GM12878 (cell line): ENCODE data around the gene PGLYRP2. TPM values are rescaled to one million over a fixed set of nuclear protein-coding genes. Genes with fewer than 3 reads are reported as not detected.

ENCODE experiments used
- ATAC-seq: fragments of 200-7000 bp; cut with Tn5 transposase; 3 replicates; pipeline ENCODE4 v1.9.1; 2020; ENCODE audit warnings: mild to moderate bottlenecking, moderate library complexity
- BruUV-seq: library from RNA; stranded (reverse); fragments of 400-500 nt; replicated peaks from 2 replicates; lab custom pipeline; 2021; lab: Mats Ljungman, UMichigan
- CTCF ChIA-PET: fragments of 300-600 bp; sonication (Branson Sonifier 250); formaldehyde crosslinking; extraction: SDS; loops from one replicate; lab custom pipeline; 2021; ENCODE audit warnings: inconsistent platforms; lab: Yijun Ruan, JAX
- POLR2A ChIA-PET: fragments of 350-600 bp; formaldehyde crosslinking; extraction: SDS; loops from one replicate; lab custom pipeline; 2021; ENCODE audit warnings: inconsistent platforms; lab: Charles Lee
- RAD21 ChIA-PET: fragments of 300-600 bp; sonication (Branson Sonifier 250); formaldehyde crosslinking; loops from one replicate; lab custom pipeline; 2023; ENCODE audit warnings: antibody characterized with exemption; ENCODE audit not compliant: unreplicated experiment; lab: Charles Lee
- SMC1A ChIA-PET: fragments of 300-600 bp; sonication (Branson Sonifier 250); formaldehyde crosslinking; loops from one replicate; lab custom pipeline; 2023; ENCODE audit not compliant: unreplicated experiment, uncharacterized antibody; lab: Charles Lee
- DNase-seq: peaks from one replicate; pipeline ENCODE4 v3.0.0-alpha.2; 2011; ENCODE audit warnings: low read depth, low spot score
- FAIRE-seq: peaks from 3 replicates; lab custom pipeline; 2011; peaks lifted over from hg19 to GRCh38; lab: Jason Lieb, UNC
- H2AFZ ChIP-seq: 2 replicates; pipeline ENCODE4 v1.6.0; 2011; ENCODE audit warnings: low read depth, low read length, control low read depth; ENCODE audit not compliant: control insufficient read depth
- H3K27ac ChIP-seq: 2 replicates; pipeline ENCODE4 v1.5.1; 2011; ENCODE audit warnings: control low read depth; ENCODE audit not compliant: control insufficient read depth, insufficient read depth
- H3K27me3 ChIP-seq, 2 experiments: replicated peaks in 1 of 2; 2 replicates each; pipeline versions ENCODE4 v1.6.0 to v1.6.1; 2011; ENCODE audit warnings: low read length in 1 of 2; ENCODE audit not compliant: control insufficient read depth in 2 of 2, insufficient read depth in 2 of 2
- H3K36me3 ChIP-seq, 2 experiments: 2 replicates each; pipeline ENCODE4 v1.5.1; 2011; ENCODE audit warnings: low read length in 1 of 2; ENCODE audit not compliant: control insufficient read depth in 2 of 2, insufficient read depth in 2 of 2
- H3K4me1 ChIP-seq: 2 replicates; pipeline ENCODE4 v1.6.1; 2011; ENCODE audit warnings: mild to moderate bottlenecking, low read length, moderate library complexity, mixed read lengths; ENCODE audit not compliant: control insufficient read depth, insufficient read depth
- H3K4me2 ChIP-seq: 2 replicates; pipeline ENCODE4 v1.6.0; 2011; ENCODE audit warnings: control low read depth; ENCODE audit not compliant: control insufficient read depth, insufficient read depth
- H3K4me3 ChIP-seq: fragments of 200-600 bp; sonication (generic); 2 replicates; pipeline ENCODE4 v1.5.1; 2016
- H3K79me2 ChIP-seq: 2 replicates; pipeline ENCODE4 v1.6.0; 2011; ENCODE audit warnings: low read length; ENCODE audit not compliant: control insufficient read depth, insufficient read depth
- H3K9ac ChIP-seq: 2 replicates; pipeline ENCODE4 v1.8.0; 2011; ENCODE audit warnings: low read length, control low read depth, mixed read lengths; ENCODE audit not compliant: control insufficient read depth, insufficient read depth
- H3K9me3 ChIP-seq: replicated peaks from 3 replicates; pipeline ENCODE4 v1.5.1; 2011; ENCODE audit warnings: mild to moderate bottlenecking, low read length; ENCODE audit not compliant: control insufficient read depth, insufficient read depth
- H4K20me1 ChIP-seq: 2 replicates; pipeline ENCODE4 v1.6.0; 2011; ENCODE audit not compliant: control insufficient read depth, insufficient read depth
- ATF7 ChIP-seq: fragments of 450-650 bp; IDR thresholded peaks from 2 replicates; pipeline ENCODE4 v1.6.1; 2016; ENCODE audit warnings: low read depth, mild to moderate bottlenecking
- CBX5 ChIP-seq: sonication (generic); IDR thresholded peaks from 2 replicates; pipeline ENCODE4 v1.6.1; 2016; ENCODE audit warnings: low read depth, moderate library complexity, mild to moderate bottlenecking, inconsistent platforms
- CHD2 ChIP-seq: IDR thresholded peaks from 2 replicates; pipeline ENCODE4 v1.6.1; 2011; ENCODE audit warnings: low read depth, low read length, improper control_type of control experiment, borderline replicate concordance
- ESRRA ChIP-seq: IDR thresholded peaks from 2 replicates; pipeline ENCODE4 v1.6.1; 2012; ENCODE audit warnings: mild to moderate bottlenecking, low read length, improper control_type of control experiment
- ETV6 ChIP-seq, 2 experiments: fragments of 450-650 bp in 1 of 2; IDR thresholded peaks in 1 of 2; conservative IDR thresholded peaks in 1 of 2; 2 replicates each; pipeline ENCODE4 v1.6.1; 2014; ENCODE audit warnings: antibody characterized with exemption in 1 of 2, borderline replicate concordance in 1 of 2, low read depth in 1 of 2, mild to moderate bottlenecking in 1 of 2, moderate library complexity in 1 of 2
- GABPA ChIP-seq: IDR thresholded peaks from 2 replicates; pipeline ENCODE4 v1.6.1; 2014; ENCODE audit warnings: antibody characterized with exemption, low read depth, mild to moderate bottlenecking, inconsistent platforms
- KLF5 ChIP-seq: fragments of 450-650 bp; IDR thresholded peaks from 2 replicates; pipeline ENCODE4 v1.6.1; 2014; ENCODE audit warnings: mild to moderate bottlenecking; ENCODE audit not compliant: partially characterized antibody
- NFXL1 ChIP-seq: fragments of 450-650 bp; IDR thresholded peaks from 2 replicates; pipeline ENCODE4 v1.6.1; 2017; ENCODE audit warnings: antibody characterized with exemption, mild to moderate bottlenecking, borderline replicate concordance
- NRF1 ChIP-seq: conservative IDR thresholded peaks from 2 replicates; pipeline ENCODE4 v1.6.1; 2011; ENCODE audit warnings: mild to moderate bottlenecking, low read depth, low read length, improper control_type of control experiment
- POLR2A ChIP-seq: IDR thresholded peaks from 2 replicates; pipeline ENCODE4 v1.6.1; 2011; ENCODE audit warnings: low read depth, mild to moderate bottlenecking, low read length
- POLR2AphosphoS5 ChIP-seq: IDR thresholded peaks from 2 replicates; pipeline ENCODE4 v1.6.1; 2011; ENCODE audit warnings: mild to moderate bottlenecking, low read length, inconsistent platforms
- POU2F2 ChIP-seq: IDR thresholded peaks from 3 replicates; pipeline ENCODE4 v1.6.1; 2011; ENCODE audit warnings: low read depth, mild to moderate bottlenecking, low read length, borderline replicate concordance
- SMAD1 ChIP-seq: fragments of 450-650 bp; IDR thresholded peaks from 2 replicates; pipeline ENCODE4 v1.6.1; 2018; ENCODE audit warnings: mild to moderate bottlenecking, low read depth; ENCODE audit not compliant: partially characterized antibody
- SREBF1 ChIP-seq: IDR thresholded peaks from 2 replicates; pipeline ENCODE4 v1.6.1; 2012; ENCODE audit warnings: mild to moderate bottlenecking, low read length
- STAT3 ChIP-seq: IDR thresholded peaks from 2 replicates; pipeline ENCODE4 v1.6.1; 2011; ENCODE audit warnings: low read depth, low read length, improper control_type of control experiment
- WGBS: methylation state at CpG from one replicate; pipeline ENCODE4 v1.1.6; 2016; ENCODE audit warnings: low lambda C conversion rate; ENCODE audit not compliant: insufficient replicate concordance, insufficient coverage; ENCODE audit errors: missing lambda C conversion rate; 5-methylcytosine and 5-hydroxymethylcytosine counted together
- in situ Hi-C: fragments of 300-500 bp; cut with MboI; formaldehyde crosslinking; loops from 9 replicates; pipeline ENCODE4 v1.14.3; 2018; ENCODE audit warnings: mixed read lengths
- intact Hi-C: fragments of 100-400 bp; cut with micrococcal nuclease; formaldehyde crosslinking; loops from one replicate; pipeline ENCODE4 v1.14.2; 2022; ENCODE audit not compliant: unreplicated experiment
- polyA plus RNA-seq, 11 experiments: library from polyadenylated mRNA; depleted of rRNA in 4 of 11; unstranded in 6 of 11; stranded (reverse) in 5 of 11; fragments of >200 nt; fragmentation: Nextera tagmentation in 4 of 11; fragmentation: Illumina TruSeq in 1 of 11; extraction: Ambion mirVana in 4 of 11; extraction: Trizol in 1 of 11; gene quantifications; 1 replicate in 1 of 11; 2 replicates in 10 of 11; pipeline versions ENCODE4 v1.2.1 to v1.2.3, GENCODE V29; 2011 to 2016; ENCODE audit warnings: inconsistent platforms in 2 of 11, missing spikeins in 2 of 11, low read depth in 1 of 11
- total RNA-seq, 4 experiments: library from RNA; depleted of rRNA in 3 of 4; stranded (reverse); fragments of >200 nt in 3 of 4; fragmentation: Illumina TruSeq in 1 of 4; extraction: Trizol in 1 of 4; gene quantifications; 2 replicates each; pipeline versions ENCODE4 v1.2.1 to v1.2.3, GENCODE V29; 2013 to 2021
- TF ChIP-seq, protein P1 (sequence below): fragments of 450-650 bp; IDR thresholded peaks from 2 replicates; pipeline ENCODE4 v1.6.1; 2017; ENCODE audit warnings: mild to moderate bottlenecking

The PGLYRP2 gene
- total and polyA plus RNA-seq, 10 of the 15 experiments (the other 5 are each of a cell fraction or from before 2014, with no cell fraction given) = 0.15 to 0.48 (median 0.26) TPM; not detected in 5

- ChIA-PET POLR2A (no interaction called here), RAD21 (no interaction called here), CTCF (no interaction called here), SMC1A (no interaction called here)
- no peak overlapping the region for H3K27ac ChIP-seq
- H2AFZ ChIP-seq = no peak overlapping the region
- no peaks in the 10 kb centered on the region for H4K20me1 ChIP-seq
- no peak overlapping the region for H3K9ac ChIP-seq
- H3K4me1 ChIP-seq = no peaks in the 10 kb centered on the region
- intact Hi-C loops (no loop called here), in situ Hi-C loops (no loop called here)
- H3K27me3 ChIP-seq = no peaks in the 10 kb centered on the region
- no peak overlapping the region for H3K4me2 ChIP-seq
- H3K36me3 ChIP-seq = no peaks in the 10 kb centered on the region
- TF ChIP-seq ETV6 (conservative IDR thresholded peaks at IDR 0.05 in 1 of 2, IDR thresholded peaks at IDR 0.05 in 1 of 2; ENCODE audit: borderline replicate concordance in 1 of 2, low read depth in 1 of 2) = no peak
- no peak for TF ChIP-seq POLR2A
- TF ChIP-seq, protein P1, sequence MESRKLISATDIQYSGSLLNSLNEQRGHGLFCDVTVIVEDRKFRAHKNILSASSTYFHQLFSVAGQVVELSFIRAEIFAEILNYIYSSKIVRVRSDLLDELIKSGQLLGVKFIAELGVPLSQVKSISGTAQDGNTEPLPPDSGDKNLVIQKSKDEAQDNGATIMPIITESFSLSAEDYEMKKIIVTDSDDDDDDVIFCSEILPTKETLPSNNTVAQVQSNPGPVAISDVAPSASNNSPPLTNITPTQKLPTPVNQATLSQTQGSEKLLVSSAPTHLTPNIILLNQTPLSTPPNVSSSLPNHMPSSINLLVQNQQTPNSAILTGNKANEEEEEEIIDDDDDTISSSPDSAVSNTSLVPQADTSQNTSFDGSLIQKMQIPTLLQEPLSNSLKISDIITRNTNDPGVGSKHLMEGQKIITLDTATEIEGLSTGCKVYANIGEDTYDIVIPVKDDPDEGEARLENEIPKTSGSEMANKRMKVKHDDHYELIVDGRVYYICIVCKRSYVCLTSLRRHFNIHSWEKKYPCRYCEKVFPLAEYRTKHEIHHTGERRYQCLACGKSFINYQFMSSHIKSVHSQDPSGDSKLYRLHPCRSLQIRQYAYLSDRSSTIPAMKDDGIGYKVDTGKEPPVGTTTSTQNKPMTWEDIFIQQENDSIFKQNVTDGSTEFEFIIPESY = no peak
- no peak for TF ChIP-seq ATF7
- no peak for TF ChIP-seq NFXL1
- no peak overlapping the region for H3K4me3 ChIP-seq
- H3K79me2 ChIP-seq = no peaks in the 10 kb centered on the region
- FAIRE-seq = no peak
- BruUV-seq = no TSS peak
- no peak for ATAC-seq
- no peak for DNase-seq
- H3K9me3 ChIP-seq = no peaks in the 10 kb centered on the region; the same call in 2 of the 3 replicates
- 49% methylated on average over 5 of the region's 5 CpGs for WGBS
These were observed 3.0 kb downstream of the PGLYRP2 start for GRCh38 chr19:15476325-15476724.

- FAIRE-seq (no peak), ATAC-seq (no peak), DNase-seq (no peak)
- H3K27me3 ChIP-seq = no peaks in the 10 kb centered on the region
- ChIA-PET CTCF (no interaction called here), POLR2A (no interaction called here), RAD21 (no interaction called here), SMC1A (no interaction called here)
- no TSS peak for BruUV-seq
- H3K9me3 ChIP-seq = no peaks in the 10 kb centered on the region; the same call in 2 of the 3 replicates
- in situ Hi-C loops = no loop called here
- H3K4me1 ChIP-seq = no peaks in the 10 kb centered on the region
- H3K4me2 ChIP-seq = no peak overlapping the region
- no peaks in the 10 kb centered on the region for H3K36me3 ChIP-seq
- WGBS = 94% methylated on average over 10 of the region's 10 CpGs
- no peak overlapping the region for H3K9ac ChIP-seq
- H2AFZ ChIP-seq = no peak overlapping the region
- H4K20me1 ChIP-seq = no peaks in the 10 kb centered on the region
- no peaks in the 10 kb centered on the region for H3K79me2 ChIP-seq
- H3K4me3 ChIP-seq = no peak overlapping the region
- intact Hi-C loops = no loop called here
- H3K27ac ChIP-seq = no peak overlapping the region
- no peak for TF ChIP-seq KLF5
- no peak for TF ChIP-seq CHD2
- TF ChIP-seq POLR2AphosphoS5 = no peak
- no peak for TF ChIP-seq GABPA
- no peak for TF ChIP-seq STAT3
- no peak for TF ChIP-seq ESRRA
- TF ChIP-seq SREBF1 = no peak
- no peak for TF ChIP-seq NRF1
- TF ChIP-seq SMAD1 = no peak
- TF ChIP-seq CBX5 = no peak
- TF ChIP-seq POU2F2 = no peak
These were observed 3.7 kb downstream of the PGLYRP2 start for GRCh38 chr19:15475611-15476010.
